PC-3 (cell line): ENCODE results near the gene FAM237A. TPM values are rescaled to one million over a fixed set of nuclear protein-coding genes. Genes with fewer than 3 reads are reported as not detected.
A peak's percentile ranks its signal among the peaks of the same experiment; 100 is the strongest.

ENCODE experiments used
- ATAC-seq: fragments of 200-7000 bp; cut with Tn5 transposase; 2 replicates; pipeline ENCODE4 v1.9.1; 2020; ENCODE audit warnings: mild to moderate bottlenecking, moderate library complexity
- BruUV-seq: library from RNA; stranded (reverse); fragments of 400-500 nt; replicated peaks from 2 replicates; lab custom pipeline; 2021; lab: Mats Ljungman, UMichigan
- CTCF ChIA-PET: fragments of 300-600 bp; sonication (Branson Sonifier 250); formaldehyde crosslinking; loops from one replicate; lab custom pipeline; 2022; ENCODE audit warnings: antibody characterized with exemption; lab: Charles Lee
- POLR2A ChIA-PET: fragments of 300-600 bp; sonication (Branson Sonifier 250); formaldehyde crosslinking; loops from one replicate; lab custom pipeline; 2022; ENCODE audit warnings: antibody characterized with exemption; ENCODE audit not compliant: unreplicated experiment; lab: Charles Lee
- DNase-seq: peaks from one replicate; pipeline ENCODE4 v3.0.0-alpha.2; 2015
- H2AFZ ChIP-seq: fragments of 300-600 bp; sonication (generic); 2 replicates; pipeline ENCODE4 v1.6.0; 2016; ENCODE audit warnings: antibody characterized with exemption, low read length
- H3F3A ChIP-seq: fragments of 300-600 bp; sonication (generic); one replicate; pipeline ENCODE4 v1.6.0; 2017; ENCODE audit warnings: antibody characterized with exemption, low read length, control low read depth, mild to moderate bottlenecking; ENCODE audit not compliant: unreplicated experiment
- H3K27ac ChIP-seq: fragments of 300-600 bp; sonication (generic); 2 replicates; pipeline ENCODE4 v1.5.1; 2016; ENCODE audit warnings: mild to moderate bottlenecking, low read length
- H3K27me3 ChIP-seq: fragments of 300-600 bp; sonication (generic); 2 replicates; pipeline ENCODE4 v1.6.1; 2016; ENCODE audit warnings: low read length, mixed read lengths
- H3K36me3 ChIP-seq: fragments of 300-600 bp; sonication (generic); 2 replicates; pipeline ENCODE4 v1.6.1; 2016; ENCODE audit warnings: low read depth, mixed run types, low read length, mixed read lengths
- H3K4me1 ChIP-seq: fragments of 300-600 bp; sonication (generic); 2 replicates; pipeline ENCODE4 v1.5.1; 2016; ENCODE audit warnings: low read length; ENCODE audit not compliant: insufficient read depth
- H3K4me2 ChIP-seq: fragments of 300-600 bp; sonication (generic); 2 replicates; pipeline ENCODE4 v1.6.0; 2016; ENCODE audit warnings: low read length
- H3K4me3 ChIP-seq: fragments of 300-600 bp; sonication (generic); 2 replicates; pipeline ENCODE4 v1.5.1; 2016; ENCODE audit warnings: mild to moderate bottlenecking, low read length, mixed read lengths
- H3K79me2 ChIP-seq: fragments of 300-600 bp; sonication (generic); 2 replicates; pipeline ENCODE4 v1.6.1; 2017; ENCODE audit warnings: low read length, mixed read lengths
- H3K9ac ChIP-seq: fragments of 300-600 bp; sonication (generic); 2 replicates; pipeline ENCODE4 v1.6.0; 2016; ENCODE audit warnings: mild to moderate bottlenecking, low read length
- H3K9me2 ChIP-seq: fragments of 300-600 bp; sonication (generic); replicated peaks from 2 replicates; pipeline ENCODE4 v1.6.1; 2016; ENCODE audit warnings: mixed run types, low read length, mixed read lengths
- H3K9me3 ChIP-seq: fragments of 300-600 bp; sonication (generic); 2 replicates; pipeline ENCODE4 v1.6.1; 2016; ENCODE audit warnings: low read length, mixed read lengths
- H4K20me1 ChIP-seq: fragments of 300-600 bp; sonication (generic); 2 replicates; pipeline ENCODE4 v1.6.1; 2016; ENCODE audit warnings: low read length, mixed read lengths
- EZH2 ChIP-seq: fragments of 300-600 bp; sonication (generic); IDR thresholded peaks from one replicate; pipeline ENCODE4 v1.6.1; 2017; ENCODE audit warnings: antibody characterized with exemption, mild to moderate bottlenecking, low read length; ENCODE audit not compliant: unreplicated experiment
- EZH2phosphoT487 ChIP-seq: fragments of 300-600 bp; sonication (generic); IDR thresholded peaks from 2 replicates; pipeline ENCODE4 v1.6.1; 2018; ENCODE audit warnings: mild to moderate bottlenecking, antibody characterized with exemption, low read length, borderline replicate concordance
- intact Hi-C: fragments of 100-400 bp; cut with micrococcal nuclease; formaldehyde crosslinking; loops from 2 replicates; pipeline ENCODE4 v1.9.0; 2023
- total RNA-seq: library from RNA; depleted of rRNA; stranded (reverse); fragments of >200 nt; gene quantifications from 2 replicates; pipeline ENCODE4 v1.2.3, GENCODE V29; 2014
- TF ChIP-seq, protein P1 (sequence below): fragments of 300-600 bp; sonication (generic); conservative IDR thresholded peaks from 2 replicates; pipeline ENCODE4 v1.5.1; 2017; ENCODE audit warnings: antibody characterized with exemption, low read depth, mild to moderate bottlenecking, low read length

FAM237A gene
- total RNA-seq, 1 experiment from 2014 or later: not detected

DNA sequence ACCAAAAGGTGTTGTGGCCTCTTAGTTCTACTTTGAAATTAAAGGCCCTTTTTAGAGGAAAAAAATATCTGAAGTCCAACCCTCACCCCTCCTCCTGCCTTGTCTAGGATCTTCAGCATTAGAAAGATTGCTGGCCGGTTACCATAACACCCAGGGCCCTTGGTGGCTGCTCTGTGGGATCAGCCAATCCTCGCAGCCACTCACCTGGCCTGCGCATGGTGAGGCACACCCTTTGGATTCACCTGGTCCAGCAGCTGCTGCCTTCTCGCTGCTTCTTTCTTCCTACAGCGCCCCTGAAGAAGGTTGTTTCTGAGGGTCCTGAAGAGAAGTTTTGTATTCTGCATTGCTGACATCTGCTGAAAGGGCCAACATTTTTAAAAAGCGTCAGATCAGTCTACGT lies 50.7 kb downstream of the FAM237A start:
- Histone ChIP-seq H3K27ac (no peak overlapping the region), H4K20me1 (no peaks in the 10 kb centered on the region), H3K4me3 (no peak overlapping the region), H2AFZ (no peak overlapping the region), H3K4me1 (no peaks in the 10 kb centered on the region), H3K27me3 (peaks cover 5% of the 10 kb centered on the region; the same call in 1 of the 2 replicates), H3K36me3 (no peaks in the 10 kb centered on the region), H3K9ac (no peak overlapping the region), H3K9me2 (no peaks in the 10 kb centered on the region), H3K9me3 (no peaks in the 10 kb centered on the region), H3K79me2 (no peaks in the 10 kb centered on the region), H3F3A (no peaks in the 10 kb centered on the region), H3K4me2 (no peak overlapping the region)
- ATAC-seq (no peak), DNase-seq (no peak)
- CTCF ChIA-PET: no interaction called here
- POLR2A ChIA-PET: interaction anchor here (0.6 kb wide), 1 partner anchor 44 kb away, joined by 3 read pairs; no protein-coding TSS in a partner anchor
- intact Hi-C loops: loop anchor here (1.0 to 10.0 kb wide), 6 partner anchors 74 to 782 kb away; partner anchors contain the start of genes FASTKD2 and MDH1B
- no TSS peak for BruUV-seq
- TF ChIP-seq, protein P1, sequence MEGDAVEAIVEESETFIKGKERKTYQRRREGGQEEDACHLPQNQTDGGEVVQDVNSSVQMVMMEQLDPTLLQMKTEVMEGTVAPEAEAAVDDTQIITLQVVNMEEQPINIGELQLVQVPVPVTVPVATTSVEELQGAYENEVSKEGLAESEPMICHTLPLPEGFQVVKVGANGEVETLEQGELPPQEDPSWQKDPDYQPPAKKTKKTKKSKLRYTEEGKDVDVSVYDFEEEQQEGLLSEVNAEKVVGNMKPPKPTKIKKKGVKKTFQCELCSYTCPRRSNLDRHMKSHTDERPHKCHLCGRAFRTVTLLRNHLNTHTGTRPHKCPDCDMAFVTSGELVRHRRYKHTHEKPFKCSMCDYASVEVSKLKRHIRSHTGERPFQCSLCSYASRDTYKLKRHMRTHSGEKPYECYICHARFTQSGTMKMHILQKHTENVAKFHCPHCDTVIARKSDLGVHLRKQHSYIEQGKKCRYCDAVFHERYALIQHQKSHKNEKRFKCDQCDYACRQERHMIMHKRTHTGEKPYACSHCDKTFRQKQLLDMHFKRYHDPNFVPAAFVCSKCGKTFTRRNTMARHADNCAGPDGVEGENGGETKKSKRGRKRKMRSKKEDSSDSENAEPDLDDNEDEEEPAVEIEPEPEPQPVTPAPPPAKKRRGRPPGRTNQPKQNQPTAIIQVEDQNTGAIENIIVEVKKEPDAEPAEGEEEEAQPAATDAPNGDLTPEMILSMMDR: no peak

DNA sequence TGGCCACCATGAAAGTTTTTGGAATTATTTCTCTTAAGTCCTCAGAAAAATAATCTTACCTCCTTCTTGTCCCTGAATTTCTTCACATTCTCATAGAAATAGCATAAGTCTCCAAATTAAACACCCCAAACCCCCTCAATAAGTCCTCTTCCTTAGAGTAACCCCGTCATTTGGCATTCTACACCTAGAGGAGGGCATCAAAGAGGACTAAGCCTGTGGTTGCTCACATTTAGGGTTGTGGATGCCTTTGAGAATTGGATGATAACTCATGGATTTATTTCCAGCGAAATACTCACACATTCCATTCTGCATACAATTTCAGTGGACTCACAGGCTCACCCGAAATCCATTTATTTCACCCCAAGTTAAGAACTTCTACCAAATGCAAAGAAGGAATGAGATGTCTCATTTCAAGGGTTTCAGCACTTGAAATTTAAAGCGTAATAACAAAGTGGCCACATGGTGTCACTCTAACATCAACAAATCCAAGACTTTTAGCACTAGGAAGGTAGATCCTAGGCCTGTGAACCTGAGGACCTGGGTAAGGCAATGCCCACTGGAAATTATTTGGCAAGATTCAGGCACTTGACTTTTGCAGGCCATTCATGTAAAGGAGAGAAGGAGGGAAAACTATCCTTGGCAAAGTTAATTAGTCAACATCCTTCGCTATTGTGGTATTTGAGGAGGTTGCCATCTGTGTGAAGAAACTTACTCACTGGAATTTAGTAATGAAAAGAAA lies 51.3 kb downstream of the FAM237A start:
- peak; percentile 82 for DNase-seq

DNA sequence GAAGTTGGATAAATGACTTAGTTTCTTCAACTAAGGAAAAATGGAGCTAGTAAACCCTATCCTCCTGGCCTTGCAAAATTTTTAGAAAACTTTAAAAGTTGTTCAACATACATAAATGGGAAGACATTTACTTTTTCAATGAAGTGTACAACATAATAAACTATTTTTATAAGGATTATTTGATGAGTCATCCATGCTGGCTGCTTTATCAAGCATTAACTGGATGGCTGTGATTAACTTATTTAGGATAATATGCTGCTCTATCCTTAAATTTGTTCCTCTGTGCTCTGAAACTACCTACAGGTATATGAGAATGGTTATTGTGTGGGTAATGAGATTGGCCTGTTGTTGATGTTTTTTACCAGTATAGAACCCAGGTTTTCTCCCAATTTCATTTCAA lies 54.6 kb downstream of the FAM237A start:
- Histone ChIP-seq H3K27ac (no peak overlapping the region), H3K4me1 (no peaks in the 10 kb centered on the region), H2AFZ (no peak overlapping the region), H3F3A (no peaks in the 10 kb centered on the region), H3K27me3 (peaks cover 15% of the 10 kb centered on the region), H3K9me2 (no peaks in the 10 kb centered on the region), H3K9me3 (no peaks in the 10 kb centered on the region), H3K79me2 (no peaks in the 10 kb centered on the region), H3K36me3 (no peaks in the 10 kb centered on the region), H3K4me3 (no peak overlapping the region), H3K4me2 (no peak overlapping the region), H4K20me1 (no peaks in the 10 kb centered on the region), H3K9ac (no peak overlapping the region)
- POLR2A ChIA-PET: no interaction called here
- DNase-seq: no peak
- ATAC-seq: peak; percentile 52
- intact Hi-C loops: loop anchor here (10.0 kb wide), 1 partner anchor 288 kb away; no protein-coding TSS in a partner anchor
- CTCF ChIA-PET: interaction anchor here (0.5 kb wide), 1 partner anchor 141 kb away, joined by 3 read pairs; no protein-coding TSS in a partner anchor
- no TSS peak for BruUV-seq
- TF ChIP-seq, protein P1: no peak
- TF ChIP-seq EZH2: no peak
- TF ChIP-seq EZH2phosphoT487: no peak

More for the DNA sequence above, 51.3 kb downstream of the FAM237A start:
- no peak overlapping the region for H3K9ac ChIP-seq
- H3K27ac ChIP-seq: no peak overlapping the region
- H2AFZ ChIP-seq: no peak overlapping the region
- ATAC-seq: peak; percentile 82
- no peak overlapping the region for H3K4me2 ChIP-seq
- no peaks in the 10 kb centered on the region for H3K9me2 ChIP-seq
- no peaks in the 10 kb centered on the region for H3K4me1 ChIP-seq
- H3K27me3 ChIP-seq: no peaks in the 10 kb centered on the region
- TF ChIP-seq EZH2phosphoT487: no peak
- TF ChIP-seq, protein P1: peak; percentile 84
- CTCF ChIA-PET: no interaction called here
- intact Hi-C loops: loop anchor here (1.0 to 10.0 kb wide), 5 partner anchors 74 to 782 kb away; partner anchors contain the start of genes FASTKD2 and MDH1B
- no TSS peak for BruUV-seq
- no peaks in the 10 kb centered on the region for H3K36me3 ChIP-seq
- POLR2A ChIA-PET: no interaction called here
- no peak overlapping the region for H3K4me3 ChIP-seq
- no peaks in the 10 kb centered on the region for H4K20me1 ChIP-seq
- H3K79me2 ChIP-seq: no peaks in the 10 kb centered on the region
- no peaks in the 10 kb centered on the region for H3K9me3 ChIP-seq
- no peaks in the 10 kb centered on the region for H3F3A ChIP-seq
